ENCODE measurements around the gene ENO2.
A peak's percentile ranks its signal among the peaks of the same experiment; 100 is the strongest.

The ENO2 gene

DNA sequence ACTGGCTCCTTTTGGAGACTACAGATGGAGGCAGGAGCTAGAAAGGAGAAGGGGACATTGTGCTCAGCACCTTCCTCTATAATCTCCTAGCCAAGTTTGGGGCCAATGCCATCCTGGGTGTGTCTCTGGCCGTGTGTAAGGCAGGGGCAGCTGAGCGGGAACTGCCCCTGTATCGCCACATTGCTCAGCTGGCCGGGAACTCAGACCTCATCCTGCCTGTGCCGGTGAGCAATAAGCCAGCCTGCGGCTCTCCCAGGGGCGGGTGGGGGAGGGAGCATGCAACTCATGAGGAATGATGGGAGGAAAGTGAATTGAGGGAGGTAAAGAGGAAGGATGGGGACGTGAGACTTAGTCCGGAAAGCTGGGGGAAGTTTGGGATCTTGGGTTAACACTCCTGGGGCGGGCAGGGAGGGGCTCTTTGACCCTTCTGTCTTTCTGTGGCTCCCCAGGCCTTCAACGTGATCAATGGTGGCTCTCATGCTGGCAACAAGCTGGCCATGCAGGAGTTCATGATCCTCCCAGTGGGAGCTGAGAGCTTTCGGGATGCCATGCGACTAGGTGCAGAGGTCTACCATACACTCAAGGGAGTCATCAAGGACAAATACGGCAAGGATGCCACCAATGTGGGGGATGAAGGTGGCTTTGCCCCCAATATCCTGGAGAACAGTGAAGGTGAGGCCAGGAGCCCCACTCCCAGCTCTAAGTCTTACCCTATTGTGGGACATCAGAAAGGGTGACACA is 3.3 kb downstream of the ENO2 start:
- no peak overlapping the region for H3K27ac ChIP-seq

DNA sequence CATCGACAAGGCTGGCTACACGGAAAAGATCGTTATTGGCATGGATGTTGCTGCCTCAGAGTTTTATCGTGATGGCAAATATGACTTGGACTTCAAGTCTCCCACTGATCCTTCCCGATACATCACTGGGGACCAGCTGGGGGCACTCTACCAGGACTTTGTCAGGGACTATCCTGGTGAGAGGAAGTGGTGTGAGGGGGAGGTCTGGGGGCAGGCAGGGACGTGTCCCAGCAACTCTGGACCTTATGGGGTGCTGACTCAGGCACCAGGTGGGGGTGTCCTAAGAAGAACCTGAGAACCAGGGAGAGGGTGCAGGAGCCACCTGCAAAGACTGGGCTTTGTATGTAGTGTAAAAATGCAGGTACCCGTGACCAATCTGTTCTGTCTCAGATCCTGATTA is 5.2 kb downstream of the ENO2 start:
- no peak overlapping the region for H3K4me3 ChIP-seq
- peak in 1 of 2 donors; percentile 63 for DNase-seq

More for the DNA sequence above, 3.3 kb downstream of the ENO2 start:
- Histone ChIP-seq H3K4me3 (no peak overlapping the region), H3K4me1 (peaks cover 0 to 19% (median 16%) of the 10 kb centered on the region in 4 donors), H3K36me3 (peaks cover 0 to 61% (median 30%) of the 10 kb centered on the region in 3 donors), H3K27me3 (no peaks in the 10 kb centered on the region), H3K9me3 (no peaks in the 10 kb centered on the region)
- DNase-seq, result peak in 1 of 2 donors; percentile 51
- TF ChIP-seq, protein P1, sequence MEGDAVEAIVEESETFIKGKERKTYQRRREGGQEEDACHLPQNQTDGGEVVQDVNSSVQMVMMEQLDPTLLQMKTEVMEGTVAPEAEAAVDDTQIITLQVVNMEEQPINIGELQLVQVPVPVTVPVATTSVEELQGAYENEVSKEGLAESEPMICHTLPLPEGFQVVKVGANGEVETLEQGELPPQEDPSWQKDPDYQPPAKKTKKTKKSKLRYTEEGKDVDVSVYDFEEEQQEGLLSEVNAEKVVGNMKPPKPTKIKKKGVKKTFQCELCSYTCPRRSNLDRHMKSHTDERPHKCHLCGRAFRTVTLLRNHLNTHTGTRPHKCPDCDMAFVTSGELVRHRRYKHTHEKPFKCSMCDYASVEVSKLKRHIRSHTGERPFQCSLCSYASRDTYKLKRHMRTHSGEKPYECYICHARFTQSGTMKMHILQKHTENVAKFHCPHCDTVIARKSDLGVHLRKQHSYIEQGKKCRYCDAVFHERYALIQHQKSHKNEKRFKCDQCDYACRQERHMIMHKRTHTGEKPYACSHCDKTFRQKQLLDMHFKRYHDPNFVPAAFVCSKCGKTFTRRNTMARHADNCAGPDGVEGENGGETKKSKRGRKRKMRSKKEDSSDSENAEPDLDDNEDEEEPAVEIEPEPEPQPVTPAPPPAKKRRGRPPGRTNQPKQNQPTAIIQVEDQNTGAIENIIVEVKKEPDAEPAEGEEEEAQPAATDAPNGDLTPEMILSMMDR (IDR thresholded peaks at IDR 0.05), result no peak
- intact Hi-C loops (cut with DNase I; ENCODE audit: low total_unique reads), result no loop called here

DNA sequence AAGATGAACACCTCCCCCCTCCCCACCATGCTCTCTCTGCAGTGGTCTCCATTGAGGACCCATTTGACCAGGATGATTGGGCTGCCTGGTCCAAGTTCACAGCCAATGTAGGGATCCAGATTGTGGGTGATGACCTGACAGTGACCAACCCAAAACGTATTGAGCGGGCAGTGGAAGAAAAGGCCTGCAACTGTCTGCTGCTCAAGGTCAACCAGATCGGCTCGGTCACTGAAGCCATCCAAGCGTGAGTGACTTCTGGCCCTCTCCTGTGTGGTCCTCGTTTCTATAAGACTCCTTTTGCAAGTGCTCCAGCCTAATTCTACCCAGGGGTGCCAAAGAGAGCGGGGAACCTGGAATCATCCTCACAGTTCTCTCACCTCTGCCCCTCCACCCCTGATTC is 7.2 kb downstream of the ENO2 start:
- no peaks in the 10 kb centered on the region for H3K9me3 ChIP-seq
- intact Hi-C loops (cut with DNase I; ENCODE audit: low total_unique reads), result no loop called here
- H3K27ac ChIP-seq, result no peak overlapping the region
- H3K36me3 ChIP-seq, result peaks cover 0 to 68% (median 28%) of the 10 kb centered on the region in 3 donors
- TF ChIP-seq, protein P1 (IDR thresholded peaks at IDR 0.05), result no peak
- H3K4me3 ChIP-seq, result no peak overlapping the region
- peaks cover 7 to 28% (median 23%) of the 10 kb centered on the region in 4 donors for H3K4me1 ChIP-seq
- H3K27me3 ChIP-seq, result no peaks in the 10 kb centered on the region
- DNase-seq, result peak in 1 of 2 donors; percentile 51

More for the DNA sequence above, 5.2 kb downstream of the ENO2 start:
- Histone ChIP-seq H3K36me3 (peaks cover 0 to 74% (median 30%) of the 10 kb centered on the region in 3 donors), H3K27me3 (no peaks in the 10 kb centered on the region), H3K4me1 (peaks cover 0 to 22% (median 17%) of the 10 kb centered on the region in 4 donors), H3K9me3 (no peaks in the 10 kb centered on the region), H3K27ac (no peak overlapping the region)
- TF ChIP-seq, protein P1 (IDR thresholded peaks at IDR 0.05), result no peak
- intact Hi-C loops (cut with DNase I; ENCODE audit: low total_unique reads), result no loop called here

DNA sequence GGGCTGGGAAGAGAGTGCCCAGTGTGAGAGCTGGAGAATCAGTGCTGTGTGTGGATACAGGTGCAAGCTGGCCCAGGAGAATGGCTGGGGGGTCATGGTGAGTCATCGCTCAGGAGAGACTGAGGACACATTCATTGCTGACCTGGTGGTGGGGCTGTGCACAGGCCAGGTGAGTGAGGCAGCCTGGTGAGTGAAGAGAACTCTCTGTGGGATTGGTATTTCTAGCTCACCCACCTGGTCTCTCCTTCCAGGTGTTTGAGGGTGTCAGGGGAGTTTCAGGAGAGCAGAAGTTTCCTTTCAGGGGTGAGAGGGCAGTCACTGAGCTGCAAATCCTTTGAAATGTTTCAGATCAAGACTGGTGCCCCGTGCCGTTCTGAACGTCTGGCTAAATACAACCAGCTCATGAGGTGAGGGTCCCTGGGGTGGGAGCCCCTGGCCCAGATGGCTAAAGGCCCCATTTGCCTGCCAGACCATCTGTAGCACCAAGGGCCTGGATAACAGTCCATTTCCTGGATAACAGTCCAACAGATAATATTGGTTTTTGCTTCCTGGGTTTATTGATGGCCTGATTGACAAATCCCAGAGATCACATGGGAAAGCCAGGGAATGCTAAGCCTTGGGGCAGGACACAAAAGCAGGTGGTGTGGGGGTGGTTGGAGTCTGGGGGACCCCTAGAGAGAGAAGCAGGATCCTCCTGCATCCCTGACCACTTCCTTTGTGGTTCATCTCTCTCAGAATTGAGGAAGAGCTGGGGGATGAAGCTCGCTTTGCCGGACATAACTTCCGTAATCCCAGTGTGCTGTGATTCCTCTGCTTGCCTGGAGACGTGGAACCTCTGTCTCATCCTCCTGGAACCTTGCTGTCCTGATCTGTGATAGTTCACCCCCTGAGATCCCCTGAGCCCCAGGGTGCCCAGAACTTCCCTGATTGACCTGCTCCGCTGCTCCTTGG is 7.9 kb downstream of the ENO2 start:
- DNase-seq, result peak in 1 of 2 donors; percentile 62
- no peak overlapping the region for H3K27ac ChIP-seq
- H3K27me3 ChIP-seq, result no peaks in the 10 kb centered on the region
- intact Hi-C loops (cut with DNase I; ENCODE audit: low total_unique reads), result no loop called here
- H3K9me3 ChIP-seq, result no peaks in the 10 kb centered on the region
- H3K4me3 ChIP-seq, result no peak overlapping the region
- TF ChIP-seq, protein P1 (IDR thresholded peaks at IDR 0.05), result no peak
- peaks cover 0 to 61% (median 22%) of the 10 kb centered on the region in 3 donors for H3K36me3 ChIP-seq
- peaks cover 7 to 35% (median 26%) of the 10 kb centered on the region in 4 donors for H3K4me1 ChIP-seq

DNA sequence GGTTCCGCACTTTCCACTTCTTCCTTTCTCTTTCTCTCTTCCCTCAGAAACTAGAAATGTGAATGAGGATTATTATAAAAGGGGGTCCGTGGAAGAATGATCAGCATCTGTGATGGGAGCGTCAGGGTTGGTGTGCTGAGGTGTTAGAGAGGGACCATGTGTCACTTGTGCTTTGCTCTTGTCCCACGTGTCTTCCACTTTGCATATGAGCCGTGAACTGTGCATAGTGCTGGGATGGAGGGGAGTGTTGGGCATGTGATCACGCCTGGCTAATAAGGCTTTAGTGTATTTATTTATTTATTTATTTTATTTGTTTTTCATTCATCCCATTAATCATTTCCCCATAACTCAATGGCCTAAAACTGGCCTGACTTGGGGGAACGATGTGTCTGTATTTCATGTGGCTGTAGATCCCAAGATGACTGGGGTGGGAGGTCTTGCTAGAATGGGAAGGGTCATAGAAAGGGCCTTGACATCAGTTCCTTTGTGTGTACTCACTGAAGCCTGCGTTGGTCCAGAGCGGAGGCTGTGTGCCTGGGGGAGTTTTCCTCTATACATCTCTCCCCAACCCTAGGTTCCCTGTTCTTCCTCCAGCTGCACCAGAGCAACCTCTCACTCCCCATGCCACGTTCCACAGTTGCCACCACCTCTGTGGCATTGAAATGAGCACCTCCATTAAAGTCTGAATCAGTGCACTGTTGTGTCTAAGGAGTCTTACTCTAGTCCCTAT is 8.8 kb downstream of the ENO2 start:
- intact Hi-C loops (cut with DNase I; ENCODE audit: low total_unique reads), result no loop called here
- Histone ChIP-seq H3K4me3 (no peak overlapping the region), H3K9me3 (no peaks in the 10 kb centered on the region), H3K27me3 (no peaks in the 10 kb centered on the region), H3K27ac (peak overlapping the region in 1 of 2 donors; percentile 99), H3K36me3 (peaks cover 0 to 52% (median 15%) of the 10 kb centered on the region in 3 donors), H3K4me1 (peaks cover 7 to 36% (median 26%) of the 10 kb centered on the region in 4 donors)
- TF ChIP-seq, protein P1 (IDR thresholded peaks at IDR 0.05), result no peak
- DNase-seq, result peak in 1 of 2 donors; percentile 63

All from tibial artery (tissue), 4 donors.